OCI-LY1 (cell line): ENCODE measurements around the gene FRMD4A.

ENCODE experiments used
- H2AFZ ChIP-seq: fragments of 200-600 bp; sonication (generic), shearing (Covaris generic); 2 replicates; pipeline ENCODE4 v1.6.0; 2014; ENCODE audit warnings: antibody characterized with exemption, mild to moderate bottlenecking, low read length
- H3F3A ChIP-seq: fragments of 200-600 bp; sonication (generic), shearing (Covaris generic); 2 replicates; pipeline ENCODE4 v1.6.0; 2014; ENCODE audit warnings: mild to moderate bottlenecking, antibody characterized with exemption, low read length, moderate library complexity; ENCODE audit not compliant: insufficient read depth
- H3K27ac ChIP-seq: fragments of 200-600 bp; sonication (generic); 2 replicates; pipeline ENCODE4 v1.5.1; 2014; ENCODE audit warnings: low read length, mixed run types, mild to moderate bottlenecking, low read depth; ENCODE audit not compliant: poor library complexity, severe bottlenecking
- H3K27me3 ChIP-seq: fragments of 200-600 bp; sonication (generic); 2 replicates; pipeline ENCODE4 v1.6.0; 2014; ENCODE audit warnings: antibody characterized with exemption, mild to moderate bottlenecking, low read length, moderate library complexity; ENCODE audit not compliant: insufficient read depth
- H3K36me3 ChIP-seq: fragments of 200-600 bp; sonication (generic); 2 replicates; pipeline ENCODE4 v1.6.1; 2014; ENCODE audit warnings: mild to moderate bottlenecking, antibody characterized with exemption, low read length, moderate library complexity, mixed read lengths; ENCODE audit not compliant: insufficient read depth
- H3K4me1 ChIP-seq: fragments of 200-600 bp; sonication (generic); 2 replicates; pipeline ENCODE4 v1.5.1; 2014; ENCODE audit warnings: mild to moderate bottlenecking, low read length, moderate library complexity; ENCODE audit not compliant: insufficient read depth, severe bottlenecking
- H3K4me2 ChIP-seq: fragments of 200-600 bp; sonication (generic), shearing (Covaris generic); 2 replicates; pipeline ENCODE4 v1.6.1; 2014; ENCODE audit warnings: low read length
- H3K4me3 ChIP-seq: fragments of 200-600 bp; sonication (generic); 2 replicates; pipeline ENCODE4 v1.5.1; 2014; ENCODE audit warnings: low read length, low read depth, mild to moderate bottlenecking, mixed read lengths; ENCODE audit not compliant: poor library complexity, severe bottlenecking
- H3K79me2 ChIP-seq: fragments of 200-600 bp; shearing (Covaris generic); 2 replicates; pipeline ENCODE4 v1.6.1; 2016; ENCODE audit warnings: mixed run types, low read length, mixed read lengths; ENCODE audit not compliant: insufficient read depth
- H3K9ac ChIP-seq: fragments of 200-600 bp; sonication (generic), shearing (Covaris generic); 2 replicates; pipeline ENCODE4 v1.6.1; 2014; ENCODE audit warnings: mild to moderate bottlenecking, low read length, mixed read lengths
- H3K9me2 ChIP-seq: fragments of 200-600 bp; sonication (generic), shearing (Covaris generic); 2 replicates; pipeline ENCODE4 v1.6.1; 2014; ENCODE audit warnings: low read depth, mild to moderate bottlenecking, low read length, mixed read lengths
- H3K9me3 ChIP-seq: fragments of 200-600 bp; shearing (Covaris generic); 2 replicates; pipeline ENCODE4 v1.6.1; 2014; ENCODE audit warnings: low read length, mixed read lengths
- H4K20me1 ChIP-seq: fragments of 200-600 bp; sonication (generic), shearing (Covaris generic); 2 replicates; pipeline ENCODE4 v1.6.0; 2016; ENCODE audit warnings: mild to moderate bottlenecking, low read length; ENCODE audit not compliant: insufficient read depth
- EZH2 ChIP-seq: fragments of 200-600 bp; sonication (generic), shearing (Covaris generic); IDR thresholded peaks from 2 replicates; pipeline ENCODE4 v1.8.0; 2017; ENCODE audit warnings: borderline replicate concordance, mixed run types, mild to moderate bottlenecking, antibody characterized with exemption, low read length, moderate library complexity, mixed read lengths
- TF ChIP-seq, protein P1 (sequence below): fragments of 200-600 bp; sonication (generic), shearing (Covaris generic); IDR thresholded peaks from 2 replicates; pipeline ENCODE4 v1.5.1; 2017; ENCODE audit warnings: mild to moderate bottlenecking, antibody characterized with exemption, low read length, moderate library complexity, mixed read lengths

FRMD4A gene

DNA sequence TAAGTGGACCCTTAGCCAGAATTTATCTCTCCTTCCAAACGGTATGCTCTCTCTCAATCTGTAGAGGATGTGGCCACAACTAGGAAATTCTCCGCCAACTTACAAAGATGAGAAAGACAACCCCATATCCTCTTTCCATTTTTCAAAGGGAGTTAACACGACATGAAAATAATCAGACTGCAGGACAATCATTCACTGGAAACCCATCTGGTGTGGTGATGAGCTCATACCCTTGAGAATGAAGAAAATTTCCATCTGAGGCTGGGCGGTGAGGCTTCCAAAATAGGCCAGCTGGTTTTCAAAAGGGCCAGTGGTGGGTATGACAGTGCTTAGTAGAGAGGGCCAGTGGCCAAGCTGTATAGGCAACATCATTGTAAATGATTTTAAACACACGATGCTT lies 369.6 kb downstream of the FRMD4A start:
- Histone ChIP-seq H3K9me3 (no peaks in the 10 kb centered on the region), H3K9me2 (no peaks in the 10 kb centered on the region), H3F3A (no peaks in the 10 kb centered on the region), H3K4me1 (no peaks in the 10 kb centered on the region), H3K4me3 (no peak overlapping the region), H3K27me3 (no peaks in the 10 kb centered on the region), H2AFZ (no peak overlapping the region), H3K4me2 (no peak overlapping the region), H3K79me2 (no peaks in the 10 kb centered on the region), H3K36me3 (no peaks in the 10 kb centered on the region), H4K20me1 (no peaks in the 10 kb centered on the region), H3K27ac (no peak overlapping the region), H3K9ac (no peak overlapping the region)
- TF ChIP-seq, protein P1, sequence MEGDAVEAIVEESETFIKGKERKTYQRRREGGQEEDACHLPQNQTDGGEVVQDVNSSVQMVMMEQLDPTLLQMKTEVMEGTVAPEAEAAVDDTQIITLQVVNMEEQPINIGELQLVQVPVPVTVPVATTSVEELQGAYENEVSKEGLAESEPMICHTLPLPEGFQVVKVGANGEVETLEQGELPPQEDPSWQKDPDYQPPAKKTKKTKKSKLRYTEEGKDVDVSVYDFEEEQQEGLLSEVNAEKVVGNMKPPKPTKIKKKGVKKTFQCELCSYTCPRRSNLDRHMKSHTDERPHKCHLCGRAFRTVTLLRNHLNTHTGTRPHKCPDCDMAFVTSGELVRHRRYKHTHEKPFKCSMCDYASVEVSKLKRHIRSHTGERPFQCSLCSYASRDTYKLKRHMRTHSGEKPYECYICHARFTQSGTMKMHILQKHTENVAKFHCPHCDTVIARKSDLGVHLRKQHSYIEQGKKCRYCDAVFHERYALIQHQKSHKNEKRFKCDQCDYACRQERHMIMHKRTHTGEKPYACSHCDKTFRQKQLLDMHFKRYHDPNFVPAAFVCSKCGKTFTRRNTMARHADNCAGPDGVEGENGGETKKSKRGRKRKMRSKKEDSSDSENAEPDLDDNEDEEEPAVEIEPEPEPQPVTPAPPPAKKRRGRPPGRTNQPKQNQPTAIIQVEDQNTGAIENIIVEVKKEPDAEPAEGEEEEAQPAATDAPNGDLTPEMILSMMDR, result no peak
- no peak for TF ChIP-seq EZH2

DNA sequence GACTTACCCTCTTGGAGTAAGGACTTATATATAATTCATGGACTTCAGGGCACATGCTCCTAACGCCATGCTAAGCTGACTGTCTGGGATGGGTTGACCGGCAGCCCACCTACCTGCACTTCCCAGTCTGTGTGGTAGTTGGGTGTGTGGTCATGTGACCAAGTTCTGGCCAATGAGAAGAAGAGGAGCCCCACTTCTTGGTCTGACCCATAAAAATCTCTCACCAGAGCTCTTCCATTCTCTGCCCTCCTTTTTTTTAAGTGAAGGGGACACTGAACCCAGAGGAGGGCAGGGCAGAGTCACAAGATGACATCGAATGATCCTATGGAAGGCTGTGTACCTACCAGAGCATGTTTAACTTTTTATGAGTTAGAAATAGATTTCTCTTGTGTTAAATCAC lies 370.1 kb downstream of the FRMD4A start:
- no peaks in the 10 kb centered on the region for H4K20me1 ChIP-seq
- no peaks in the 10 kb centered on the region for H3K4me1 ChIP-seq
- H3K9ac ChIP-seq, result no peak overlapping the region
- no peaks in the 10 kb centered on the region for H3K9me3 ChIP-seq
- H3F3A ChIP-seq, result no peaks in the 10 kb centered on the region
- H3K4me3 ChIP-seq, result no peak overlapping the region
- TF ChIP-seq, protein P1, result no peak
- no peak for TF ChIP-seq EZH2
- H3K36me3 ChIP-seq, result no peaks in the 10 kb centered on the region
- no peak overlapping the region for H2AFZ ChIP-seq
- no peaks in the 10 kb centered on the region for H3K79me2 ChIP-seq
- H3K27me3 ChIP-seq, result no peaks in the 10 kb centered on the region
- H3K4me2 ChIP-seq, result no peak overlapping the region
- H3K27ac ChIP-seq, result no peak overlapping the region
- no peaks in the 10 kb centered on the region for H3K9me2 ChIP-seq

DNA sequence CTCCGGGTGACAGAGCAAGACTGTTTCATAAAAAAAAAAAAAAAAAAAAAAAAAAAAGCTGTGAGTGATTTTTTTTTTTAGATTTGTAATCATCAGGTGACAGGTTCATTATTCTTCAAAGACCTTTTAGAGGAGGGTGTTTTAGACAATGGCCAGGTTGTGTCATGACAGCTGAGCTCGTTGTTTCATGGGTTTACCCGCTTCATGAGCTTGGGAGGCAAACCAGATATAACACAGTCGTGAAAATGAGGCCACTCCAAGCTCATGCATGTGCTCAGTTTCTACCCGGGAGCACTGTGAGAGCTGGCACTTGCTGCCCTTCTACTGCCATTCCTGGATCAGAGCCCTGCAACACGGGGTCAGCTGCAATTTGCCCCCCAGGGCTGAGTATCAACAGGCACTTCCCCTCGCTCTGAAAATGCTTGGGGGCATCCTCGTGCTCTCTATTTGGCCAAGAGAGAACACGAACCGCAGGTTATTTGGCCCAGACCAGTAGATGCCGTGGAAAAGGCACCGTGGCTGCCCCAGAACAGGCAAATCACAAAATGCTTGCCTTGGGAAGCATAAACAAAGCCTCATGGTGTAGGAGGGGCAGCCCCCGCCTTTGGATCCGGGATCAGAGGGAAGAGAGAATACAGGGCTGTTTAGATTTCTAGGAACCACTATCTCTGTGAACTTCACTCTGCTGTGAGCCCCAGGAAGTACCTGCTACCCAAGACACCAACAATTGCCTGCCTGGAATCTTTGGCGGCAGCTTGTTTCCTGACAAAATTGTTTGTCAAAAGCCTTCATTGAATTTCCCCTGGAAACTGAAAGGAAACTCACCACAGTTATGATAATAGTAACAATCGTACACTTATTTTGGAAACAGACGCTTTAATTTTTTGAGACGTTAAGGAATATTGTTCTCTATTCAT lies 371.0 kb downstream of the FRMD4A start:
- no peaks in the 10 kb centered on the region for H3K79me2 ChIP-seq
- no peaks in the 10 kb centered on the region for H3K36me3 ChIP-seq
- no peak overlapping the region for H2AFZ ChIP-seq
- TF ChIP-seq, protein P1, result no peak
- no peak for TF ChIP-seq EZH2
- no peaks in the 10 kb centered on the region for H3F3A ChIP-seq
- no peaks in the 10 kb centered on the region for H3K9me3 ChIP-seq
- H3K27me3 ChIP-seq, result no peaks in the 10 kb centered on the region
- no peak overlapping the region for H3K27ac ChIP-seq
- no peak overlapping the region for H3K9ac ChIP-seq
- H3K4me1 ChIP-seq, result no peaks in the 10 kb centered on the region
- no peaks in the 10 kb centered on the region for H4K20me1 ChIP-seq
- H3K9me2 ChIP-seq, result no peaks in the 10 kb centered on the region
- H3K4me2 ChIP-seq, result no peak overlapping the region
- H3K4me3 ChIP-seq, result no peak overlapping the region
